GM21423 (cell line): ENCODE data around the gene PPM1A.
"Not testable (repeated sequence)": the region's sequence is repeated elsewhere in the genome, so short reads cannot be mapped to it uniquely, and the experiment has no call there.

Source experiments
- ATAC-seq: cut with Tn5 transposase; IDR thresholded peaks from one replicate; pipeline ENCODE4 v1.9.1; 2021; ENCODE audit warnings: mild to moderate bottlenecking, moderate library complexity; ENCODE audit not compliant: unreplicated experiment

The PPM1A gene

DNA sequence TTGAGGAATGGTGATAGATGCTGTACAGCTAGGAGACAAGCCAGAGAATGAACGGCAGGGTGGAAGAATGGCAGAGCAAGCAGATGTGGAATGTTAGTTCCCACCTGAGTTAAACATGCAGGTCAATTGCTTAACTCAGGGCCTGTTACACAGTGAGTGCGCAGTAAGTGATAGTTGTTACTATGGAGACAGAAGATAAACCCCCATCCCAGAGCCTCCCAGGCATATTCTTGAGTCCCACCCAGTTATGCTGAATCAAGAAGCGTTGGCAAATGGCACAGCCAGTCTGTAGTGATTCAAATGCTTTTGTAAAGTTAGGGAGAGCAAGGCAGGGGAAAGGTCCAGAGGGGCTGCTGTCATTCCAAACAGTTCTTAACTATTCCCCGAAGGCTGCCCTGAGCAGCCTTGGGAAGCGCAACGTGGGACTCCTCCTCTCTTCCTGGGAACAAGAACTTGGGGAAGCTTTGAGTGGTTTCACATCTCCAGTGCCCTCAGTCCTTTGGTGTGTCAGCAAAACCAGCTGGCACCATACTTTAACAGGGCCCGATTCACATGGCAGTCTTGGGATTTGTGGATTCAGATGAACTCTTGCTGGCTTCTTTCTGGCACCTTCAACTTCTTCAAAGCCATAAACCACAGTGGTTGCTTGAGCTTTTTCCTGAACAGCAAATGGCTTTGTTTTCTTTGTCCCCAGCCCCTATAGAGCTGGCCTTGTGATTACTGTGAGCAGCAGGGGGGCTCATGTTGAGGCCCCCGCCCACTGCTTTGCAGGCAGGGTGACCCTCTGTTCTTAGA lies 66.4 kb downstream of the PPM1A start:
- no peak for ATAC-seq

DNA sequence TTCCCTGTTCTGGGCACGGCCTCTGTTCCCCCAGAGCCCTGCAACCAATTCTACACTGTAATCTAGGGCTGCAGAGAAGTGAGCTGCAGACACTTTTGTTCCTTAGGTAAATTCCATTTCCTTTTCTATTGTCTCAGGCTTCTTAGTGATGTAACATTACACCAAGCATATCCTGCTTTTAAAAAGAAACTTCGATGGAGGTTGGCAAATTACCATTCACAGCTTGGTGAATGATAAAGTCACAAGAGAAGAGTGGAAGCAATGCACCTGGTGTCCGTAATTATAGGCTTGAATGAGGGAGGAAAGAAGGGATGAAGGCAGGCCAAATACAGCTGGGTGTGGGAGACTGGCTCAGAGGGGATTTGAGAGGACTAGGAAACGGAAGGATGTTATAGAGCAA lies 68.6 kb downstream of the PPM1A start:
- ATAC-seq = no peak

DNA sequence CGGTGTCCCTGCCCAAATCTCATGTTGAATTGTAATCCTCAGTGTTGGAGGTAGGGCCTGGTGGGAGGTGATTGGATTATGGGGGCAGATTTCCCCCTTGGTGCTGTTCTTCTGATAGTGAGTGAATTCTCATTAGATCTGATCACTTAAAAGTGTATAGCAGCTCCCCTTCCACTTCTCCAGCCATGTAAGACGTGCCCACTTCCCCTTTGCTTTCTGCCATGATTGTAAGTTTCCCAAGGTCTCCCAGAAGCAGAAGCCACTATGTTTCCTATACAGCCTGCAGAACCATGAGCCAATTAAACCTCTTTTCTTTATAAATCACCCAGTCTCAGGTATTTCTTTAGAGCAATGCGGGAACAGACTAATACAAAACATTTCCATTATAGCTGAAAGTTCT lies 71.8 kb downstream of the PPM1A start:
- ATAC-seq = not testable (repeated sequence)

DNA sequence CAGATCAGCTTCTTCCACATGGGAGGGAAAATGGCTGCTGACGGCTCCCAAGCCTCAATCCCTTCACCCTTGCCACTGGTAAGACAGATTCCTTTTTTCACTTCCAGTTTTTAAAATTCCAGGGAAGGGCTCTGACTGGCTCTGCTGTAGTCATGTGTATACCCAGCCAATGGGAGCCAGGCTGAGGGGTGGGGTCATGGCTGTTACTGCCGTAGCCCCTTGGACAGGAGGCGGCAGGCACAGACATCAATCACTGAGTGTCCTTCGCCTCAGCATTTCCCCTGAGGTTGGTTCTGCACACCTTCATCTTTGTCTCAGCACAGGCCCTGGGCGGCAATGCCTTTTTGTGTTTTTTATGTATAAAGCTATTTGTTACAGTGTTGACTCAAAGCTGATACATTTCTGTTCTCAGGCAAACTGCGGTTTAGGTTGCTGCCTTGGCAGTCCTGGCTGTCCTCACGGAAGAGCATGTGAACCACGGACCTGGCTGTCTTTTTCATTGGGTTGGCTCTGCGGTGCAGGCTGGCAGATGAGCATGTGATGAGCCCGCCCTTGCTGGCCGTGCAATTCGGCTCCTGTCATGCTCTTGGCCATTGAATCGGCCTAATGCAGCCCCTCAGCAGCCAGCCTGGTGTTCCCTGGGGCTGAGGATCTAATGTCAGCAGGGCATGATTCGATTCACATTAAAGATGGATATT lies 74.3 kb downstream of the PPM1A start:
- no peak for ATAC-seq

DNA sequence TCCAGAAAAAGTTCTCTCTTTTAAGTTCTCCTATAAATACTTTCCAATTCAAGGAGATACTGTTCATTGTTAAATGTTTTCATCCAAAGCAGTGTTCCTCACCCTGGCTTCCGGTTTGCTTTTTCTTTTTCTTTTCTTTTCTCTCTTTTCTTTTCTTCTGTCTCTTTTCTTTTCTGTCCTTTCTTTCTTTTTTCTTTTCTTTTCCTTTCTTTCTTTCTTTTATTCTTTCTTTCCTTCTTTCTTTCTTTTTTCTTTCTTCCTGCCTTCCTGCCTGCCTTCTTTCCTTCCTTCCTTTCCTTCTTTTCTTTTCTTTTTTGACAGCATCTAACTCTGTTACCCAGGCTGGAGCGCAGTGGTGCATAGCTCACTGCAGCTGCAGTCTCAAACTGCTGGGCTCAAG lies 75.8 kb downstream of the PPM1A start:
- no peak for ATAC-seq

DNA sequence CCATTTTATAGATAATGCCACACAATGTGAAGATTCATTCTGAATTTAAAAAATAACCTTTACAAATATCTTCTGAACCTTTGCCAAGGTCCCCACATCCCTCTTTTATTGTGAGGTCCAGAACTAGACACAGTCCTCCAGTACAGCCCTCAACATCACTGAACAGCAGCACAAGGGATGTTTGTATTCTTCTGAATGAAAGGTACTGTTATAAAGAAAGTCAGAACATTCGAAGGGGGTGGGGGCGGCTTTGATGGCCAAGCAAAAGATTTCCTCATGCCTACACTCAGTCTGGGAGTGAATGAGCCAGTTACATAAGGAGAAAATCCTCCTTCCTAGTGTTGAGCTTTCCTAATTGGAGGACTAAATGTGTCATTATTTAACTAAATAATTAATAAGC lies 77.3 kb downstream of the PPM1A start:
- no peak for ATAC-seq

DNA sequence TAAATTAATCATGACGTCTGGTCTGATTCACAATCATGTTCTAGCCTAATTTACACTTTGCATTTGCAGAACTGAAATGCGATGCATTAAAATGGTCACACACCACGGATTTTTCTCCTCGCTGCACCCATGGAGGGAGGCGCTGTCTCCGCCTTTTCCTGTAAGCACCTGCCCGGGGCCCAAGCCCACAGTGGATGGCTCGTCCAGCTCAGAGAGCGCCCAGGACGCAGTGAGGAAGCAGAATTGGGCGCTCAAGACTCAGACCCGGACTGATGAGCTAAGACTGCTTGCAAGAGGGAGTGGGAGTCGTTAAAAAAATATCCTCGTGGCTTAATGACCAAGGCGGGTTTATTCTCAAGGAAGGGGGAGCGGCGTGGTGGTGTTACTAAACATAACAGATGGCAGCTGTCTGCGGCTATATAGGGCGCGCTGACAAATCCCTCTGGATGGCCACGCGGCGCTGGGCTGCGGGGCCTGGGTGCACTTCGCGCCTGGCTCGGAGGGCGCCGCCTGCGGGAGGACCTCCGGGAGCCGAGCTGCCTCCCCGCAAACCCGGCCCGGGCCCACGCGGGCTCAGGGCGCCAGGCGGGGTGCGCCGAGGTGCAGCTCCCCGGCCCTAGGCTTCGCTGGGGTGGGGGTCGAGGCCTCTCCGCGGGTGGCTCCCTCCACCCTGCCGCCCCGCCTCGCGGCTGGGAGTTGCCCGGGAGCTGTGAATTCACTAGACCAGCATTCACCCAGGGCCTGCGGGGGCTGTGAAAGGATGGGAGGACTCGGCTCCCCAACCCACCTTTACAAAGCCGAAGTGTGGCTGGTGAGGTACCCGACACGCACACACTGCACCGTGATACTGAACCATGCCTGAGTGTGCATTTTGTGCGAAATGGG lies 78.7 kb downstream of the PPM1A start:
- ATAC-seq = peak; percentile 57

DNA sequence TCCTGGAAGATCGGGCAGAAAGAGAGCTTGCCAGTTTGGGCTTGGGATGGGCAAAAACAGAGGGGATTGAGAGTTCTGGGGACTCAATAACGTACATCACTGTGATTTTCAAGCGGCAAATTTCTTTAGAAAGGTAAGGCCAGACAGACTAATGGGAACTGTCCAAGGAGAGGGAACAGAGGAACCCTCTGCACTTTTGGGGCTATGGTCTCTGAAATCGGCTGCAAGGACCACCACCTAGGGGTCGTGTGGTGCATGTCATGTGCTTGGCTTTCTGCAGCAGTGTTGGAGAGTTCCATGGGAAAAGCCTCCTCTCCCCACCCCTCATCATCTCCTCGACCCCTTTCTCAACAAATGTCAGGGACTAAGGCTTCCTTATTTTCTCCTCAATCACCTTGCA lies 79.6 kb downstream of the PPM1A start:
- ATAC-seq = no peak

DNA sequence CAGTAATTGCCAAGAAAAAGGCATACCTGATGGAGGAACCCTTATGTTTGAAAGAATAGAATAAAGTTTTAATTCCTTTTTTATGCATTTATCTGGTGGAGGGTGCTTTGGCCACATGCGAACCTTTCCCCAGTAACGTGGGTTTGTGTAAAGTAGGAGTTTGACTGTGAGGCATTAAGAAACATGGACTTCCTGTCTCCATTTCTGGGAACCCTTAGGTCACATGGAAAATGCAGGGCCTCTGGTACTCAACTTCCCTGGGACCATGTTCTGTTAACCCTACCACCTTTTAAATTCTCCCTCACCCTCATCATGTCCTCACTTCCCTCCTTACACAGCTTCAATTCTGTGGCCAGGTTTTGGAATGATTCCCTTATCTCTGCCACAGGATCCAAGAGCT lies 80.3 kb downstream of the PPM1A start:
- ATAC-seq = no peak

DNA sequence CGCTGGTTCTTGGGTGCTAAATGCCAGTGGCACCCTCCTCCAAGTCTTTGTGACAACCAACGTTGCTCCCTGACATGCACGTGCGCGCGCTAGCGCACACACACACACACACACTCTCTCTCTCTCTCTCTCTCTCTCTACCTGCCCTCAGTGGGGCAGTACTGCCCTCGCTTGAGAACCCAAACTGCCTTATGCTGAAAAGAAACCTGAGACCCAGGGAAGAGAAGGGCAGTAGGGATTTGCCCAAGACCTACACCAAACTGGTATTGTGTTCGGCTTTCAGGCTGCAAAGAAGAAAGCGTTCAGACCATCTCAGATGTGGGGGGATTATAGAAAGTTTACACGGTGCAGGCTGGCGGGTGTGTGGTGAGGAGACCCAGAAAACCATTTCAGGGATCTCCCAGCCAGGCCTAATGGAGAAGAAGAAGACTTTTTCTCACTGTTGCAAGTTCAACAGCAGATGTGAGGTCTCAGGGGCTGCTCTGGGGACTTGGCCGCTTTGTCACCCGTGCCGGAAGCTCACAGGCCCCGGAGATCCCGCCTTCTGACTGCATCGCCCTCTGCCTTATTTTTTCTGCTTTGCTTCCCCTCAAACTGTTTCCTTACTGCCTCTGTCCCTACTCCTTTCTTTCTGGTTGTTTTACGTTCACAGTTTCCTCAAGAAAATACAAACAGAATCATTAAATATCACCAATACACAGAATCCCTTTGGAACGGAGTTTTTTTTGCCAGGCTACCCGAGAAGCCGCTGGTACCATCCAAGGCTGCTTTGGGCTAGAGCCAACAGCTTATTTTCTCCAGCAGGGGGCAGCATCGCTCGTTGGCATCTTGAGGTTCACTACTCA lies 82.4 kb downstream of the PPM1A start:
- ATAC-seq = peak; percentile 70

DNA sequence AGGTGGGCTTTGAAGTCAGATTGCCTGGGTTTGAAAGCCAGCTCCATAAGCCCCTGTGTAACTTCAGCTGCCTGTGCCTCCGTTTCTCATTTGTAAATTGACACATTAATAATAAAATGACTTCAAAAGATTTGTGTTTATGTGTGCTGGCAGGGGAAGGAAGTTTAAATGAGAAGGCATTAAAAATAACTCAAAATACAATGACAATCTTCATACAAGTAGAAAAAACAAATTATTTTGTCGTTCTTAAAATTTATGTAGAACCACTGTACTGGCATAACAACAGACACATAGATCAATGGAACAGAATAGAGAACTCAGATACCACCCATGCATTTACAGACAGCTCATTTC lies 83.0 kb downstream of the PPM1A start:
- no peak for ATAC-seq

DNA sequence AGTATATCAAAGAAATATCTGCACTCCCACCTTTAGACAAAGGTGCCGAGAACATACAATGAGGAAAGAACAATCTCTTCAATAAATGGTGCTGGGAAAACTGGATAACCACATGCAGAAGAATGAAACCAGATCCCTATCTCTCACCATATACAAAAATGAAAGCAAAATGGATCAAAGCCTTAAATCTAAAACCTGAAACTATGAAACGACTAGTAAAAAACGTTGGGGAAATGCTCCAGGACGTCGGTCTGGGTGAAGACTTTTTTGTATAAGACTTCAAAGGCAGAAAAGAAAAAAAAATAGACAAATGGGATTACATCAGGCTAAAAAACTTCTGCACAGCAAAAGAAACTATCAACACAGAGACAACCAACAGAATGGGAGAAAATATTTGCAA lies 83.8 kb downstream of the PPM1A start:
- ATAC-seq = no peak

DNA sequence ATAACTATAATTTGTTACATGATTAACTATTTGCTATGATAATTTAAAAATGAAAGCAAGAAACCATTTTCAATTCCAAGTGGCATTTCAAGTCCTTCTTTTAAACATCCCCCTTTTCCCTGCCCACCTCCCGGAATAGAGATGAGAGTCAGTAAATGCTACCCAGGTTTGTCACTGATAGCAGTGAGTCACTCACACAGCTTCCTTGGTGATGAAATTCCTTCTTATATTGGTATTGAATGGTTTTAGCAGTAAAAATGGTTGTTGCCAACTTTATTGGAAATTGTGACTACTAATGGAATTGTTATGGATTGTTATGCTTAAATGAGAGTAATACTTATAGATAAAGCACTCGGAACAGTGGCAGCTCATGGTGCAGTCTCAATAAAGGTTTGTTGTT lies 90.5 kb downstream of the PPM1A start:
- no peak for ATAC-seq

DNA sequence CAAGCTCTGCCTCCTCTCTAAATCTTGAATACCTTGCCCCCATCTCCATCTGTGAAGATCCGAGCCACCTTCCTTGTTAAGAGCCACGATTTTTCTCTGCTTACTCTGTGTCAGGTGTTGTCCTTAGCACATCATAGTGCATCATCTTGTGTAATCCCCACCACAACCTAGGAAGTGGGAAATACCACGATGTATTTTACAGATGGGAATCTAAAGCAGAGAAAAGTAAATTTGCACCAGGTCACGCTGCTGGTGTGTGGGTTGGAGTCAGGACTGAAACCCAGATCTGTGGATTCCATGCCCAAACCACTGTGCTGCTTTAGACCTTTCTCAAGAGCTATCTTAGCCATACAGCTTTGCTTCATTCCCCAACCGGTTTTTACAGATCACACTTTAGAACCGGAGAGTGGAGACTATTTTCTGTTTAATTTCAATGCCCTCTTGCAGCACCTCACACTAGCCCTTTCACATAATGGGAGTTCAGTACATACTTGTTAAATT lies 94.6 kb downstream of the PPM1A start:
- ATAC-seq = no peak

DNA sequence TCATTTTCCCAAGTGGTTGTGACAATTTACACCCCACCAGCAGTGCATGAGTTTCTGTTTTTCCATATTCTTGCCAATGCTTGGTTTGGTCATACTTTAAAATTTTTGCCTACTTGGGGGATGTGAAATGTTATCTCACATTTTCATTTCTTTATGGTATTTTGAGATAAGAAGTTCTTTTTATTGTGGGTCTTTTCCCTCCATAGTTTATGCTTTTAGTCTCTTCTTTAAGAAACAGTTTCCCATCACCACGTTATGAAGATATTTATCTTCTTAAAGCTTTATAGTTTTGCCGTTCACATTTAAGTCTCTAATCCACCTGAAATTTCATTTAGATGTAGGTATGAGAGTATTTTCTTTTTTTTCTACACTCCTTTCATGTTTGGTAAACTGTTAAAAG lies 95.7 kb downstream of the PPM1A start:
- ATAC-seq = no peak

DNA sequence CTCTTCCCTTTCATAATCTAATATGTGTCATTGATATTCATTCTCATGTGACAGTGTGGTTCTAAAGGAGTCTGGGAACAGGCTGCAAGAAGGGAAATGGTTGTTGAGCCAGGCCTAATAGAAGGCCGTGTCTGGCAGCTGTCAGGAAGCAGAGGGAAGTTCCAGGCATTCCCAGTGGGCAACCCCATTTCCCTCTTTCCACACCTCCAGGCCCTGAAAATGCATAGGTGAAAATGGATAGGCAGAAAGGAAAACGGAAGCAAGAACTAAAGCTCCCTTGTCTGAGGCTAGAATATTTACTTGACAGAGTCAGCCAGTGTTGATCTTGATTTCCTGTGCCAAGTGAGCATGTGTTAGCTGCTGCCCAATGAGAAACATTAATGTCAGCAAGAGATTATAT lies 97.7 kb downstream of the PPM1A start:
- no peak for ATAC-seq

DNA sequence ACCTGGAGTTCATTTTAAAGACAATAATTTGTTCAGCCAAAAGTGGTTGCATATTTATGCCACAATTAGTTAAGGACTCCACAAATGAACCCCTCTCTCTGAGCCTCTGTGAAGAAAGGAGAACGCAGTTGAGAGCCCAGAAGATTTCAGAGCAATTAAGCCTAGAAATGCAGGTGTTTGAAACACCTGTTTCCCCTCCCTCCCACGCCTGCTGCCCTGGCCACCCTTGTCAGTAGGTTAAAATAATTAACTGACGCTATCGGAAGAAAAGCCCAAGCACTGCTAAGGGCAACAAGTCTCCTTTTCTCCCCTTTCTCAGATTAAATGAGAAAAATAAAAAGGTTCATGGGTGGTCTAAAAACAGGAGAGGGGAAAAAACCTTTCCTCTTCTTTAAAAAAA lies 99.2 kb downstream of the PPM1A start:
- ATAC-seq = no peak
